WTC11 (cell line): ENCODE results near the gene CAST.

Experiments used
- ESRRA ChIP-seq: sonication (generic); formaldehyde crosslinking; IDR thresholded peaks from 2 replicates; pipeline ENCODE4 v1.8.1; 2022; ENCODE audit warnings: mild to moderate bottlenecking, missing genetic modification reagents, borderline replicate concordance
- ETV6 ChIP-seq: sonication (generic); formaldehyde crosslinking; IDR thresholded peaks from 2 replicates; pipeline ENCODE4 v1.8.1; 2022; ENCODE audit warnings: mild to moderate bottlenecking, missing genetic modification reagents
- NR2C2 ChIP-seq: sonication (generic); formaldehyde crosslinking; IDR thresholded peaks from 2 replicates; pipeline ENCODE4 v1.8.0; 2022; ENCODE audit warnings: mild to moderate bottlenecking, missing genetic modification reagents
- TEAD4 ChIP-seq: sonication (generic); formaldehyde crosslinking; IDR thresholded peaks from 2 replicates; pipeline ENCODE4 v1.8.0; 2022; ENCODE audit warnings: mild to moderate bottlenecking, missing genetic modification reagents
- TF ChIP-seq, protein P1 (sequence below): fragments of 200-600 bp; IDR thresholded peaks from 2 replicates; pipeline ENCODE4 v1.8.0; 2022; ENCODE audit warnings: antibody characterized with exemption
- TF ChIP-seq, protein P2 (sequence below): sonication (generic); formaldehyde crosslinking; IDR thresholded peaks from 2 replicates; pipeline ENCODE4 v1.8.1; 2023; ENCODE audit warnings: mild to moderate bottlenecking, missing genetic modification reagents, moderate library complexity
- TF ChIP-seq, protein P3 (sequence below): fragments of 250-450 bp; sonication (Bioruptor Pico); IDR thresholded peaks from 2 replicates; pipeline ENCODE4 v1.9.0; 2021; ENCODE audit warnings: mild to moderate bottlenecking
- TF ChIP-seq, protein P4 (sequence below): fragments of 250-450 bp; sonication (Bioruptor Pico); IDR thresholded peaks from 2 replicates; pipeline ENCODE4 v1.9.0; 2021; ENCODE audit warnings: mild to moderate bottlenecking
- TF ChIP-seq, protein P5 (sequence below): sonication (generic); formaldehyde crosslinking; conservative IDR thresholded peaks from 2 replicates; pipeline ENCODE4 v1.8.1; 2022; ENCODE audit warnings: mild to moderate bottlenecking, missing genetic modification reagents

DNA sequence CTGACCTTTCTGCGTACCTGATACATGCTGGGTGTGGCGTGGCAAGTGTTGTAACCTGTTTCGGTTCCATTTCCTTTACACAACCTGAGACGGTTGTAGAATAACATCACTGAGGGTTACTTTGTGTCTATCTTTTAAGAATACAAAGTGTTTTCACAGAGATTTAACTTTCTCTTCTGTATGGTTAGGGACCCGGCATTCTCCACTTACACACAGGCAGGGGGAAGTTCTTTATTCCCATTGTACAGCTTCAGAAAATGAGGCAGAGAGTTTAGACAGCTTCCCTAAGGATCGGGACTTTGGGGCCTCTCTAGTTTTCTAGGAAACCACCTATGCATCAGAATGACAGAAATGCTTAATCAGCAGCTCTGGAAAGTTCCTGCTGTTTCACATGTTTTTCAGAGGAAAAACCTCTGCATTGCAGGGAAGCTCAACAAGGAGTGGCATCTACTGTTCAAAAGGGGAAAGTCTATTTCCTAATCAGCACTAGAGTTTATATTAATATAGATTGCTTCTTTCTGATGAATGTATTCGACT, 41.3 kb downstream of the CAST start:
- TF ChIP-seq, protein P1, sequence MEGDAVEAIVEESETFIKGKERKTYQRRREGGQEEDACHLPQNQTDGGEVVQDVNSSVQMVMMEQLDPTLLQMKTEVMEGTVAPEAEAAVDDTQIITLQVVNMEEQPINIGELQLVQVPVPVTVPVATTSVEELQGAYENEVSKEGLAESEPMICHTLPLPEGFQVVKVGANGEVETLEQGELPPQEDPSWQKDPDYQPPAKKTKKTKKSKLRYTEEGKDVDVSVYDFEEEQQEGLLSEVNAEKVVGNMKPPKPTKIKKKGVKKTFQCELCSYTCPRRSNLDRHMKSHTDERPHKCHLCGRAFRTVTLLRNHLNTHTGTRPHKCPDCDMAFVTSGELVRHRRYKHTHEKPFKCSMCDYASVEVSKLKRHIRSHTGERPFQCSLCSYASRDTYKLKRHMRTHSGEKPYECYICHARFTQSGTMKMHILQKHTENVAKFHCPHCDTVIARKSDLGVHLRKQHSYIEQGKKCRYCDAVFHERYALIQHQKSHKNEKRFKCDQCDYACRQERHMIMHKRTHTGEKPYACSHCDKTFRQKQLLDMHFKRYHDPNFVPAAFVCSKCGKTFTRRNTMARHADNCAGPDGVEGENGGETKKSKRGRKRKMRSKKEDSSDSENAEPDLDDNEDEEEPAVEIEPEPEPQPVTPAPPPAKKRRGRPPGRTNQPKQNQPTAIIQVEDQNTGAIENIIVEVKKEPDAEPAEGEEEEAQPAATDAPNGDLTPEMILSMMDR, result no peak
- TF ChIP-seq, protein P2, sequence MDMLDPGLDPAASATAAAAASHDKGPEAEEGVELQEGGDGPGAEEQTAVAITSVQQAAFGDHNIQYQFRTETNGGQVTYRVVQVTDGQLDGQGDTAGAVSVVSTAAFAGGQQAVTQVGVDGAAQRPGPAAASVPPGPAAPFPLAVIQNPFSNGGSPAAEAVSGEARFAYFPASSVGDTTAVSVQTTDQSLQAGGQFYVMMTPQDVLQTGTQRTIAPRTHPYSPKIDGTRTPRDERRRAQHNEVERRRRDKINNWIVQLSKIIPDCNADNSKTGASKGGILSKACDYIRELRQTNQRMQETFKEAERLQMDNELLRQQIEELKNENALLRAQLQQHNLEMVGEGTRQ (CRISPR knock-in tag), result no peak
- TF ChIP-seq, protein P3, sequence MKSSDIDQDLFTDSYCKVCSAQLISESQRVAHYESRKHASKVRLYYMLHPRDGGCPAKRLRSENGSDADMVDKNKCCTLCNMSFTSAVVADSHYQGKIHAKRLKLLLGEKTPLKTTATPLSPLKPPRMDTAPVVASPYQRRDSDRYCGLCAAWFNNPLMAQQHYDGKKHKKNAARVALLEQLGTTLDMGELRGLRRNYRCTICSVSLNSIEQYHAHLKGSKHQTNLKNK (CRISPR knock-in tag), result no peak
- TF ChIP-seq ETV6 (no peak), NR2C2 (CRISPR knock-in tag) (no peak), TEAD4 (CRISPR knock-in tag) (no peak), ESRRA (no peak)
- TF ChIP-seq, protein P4, sequence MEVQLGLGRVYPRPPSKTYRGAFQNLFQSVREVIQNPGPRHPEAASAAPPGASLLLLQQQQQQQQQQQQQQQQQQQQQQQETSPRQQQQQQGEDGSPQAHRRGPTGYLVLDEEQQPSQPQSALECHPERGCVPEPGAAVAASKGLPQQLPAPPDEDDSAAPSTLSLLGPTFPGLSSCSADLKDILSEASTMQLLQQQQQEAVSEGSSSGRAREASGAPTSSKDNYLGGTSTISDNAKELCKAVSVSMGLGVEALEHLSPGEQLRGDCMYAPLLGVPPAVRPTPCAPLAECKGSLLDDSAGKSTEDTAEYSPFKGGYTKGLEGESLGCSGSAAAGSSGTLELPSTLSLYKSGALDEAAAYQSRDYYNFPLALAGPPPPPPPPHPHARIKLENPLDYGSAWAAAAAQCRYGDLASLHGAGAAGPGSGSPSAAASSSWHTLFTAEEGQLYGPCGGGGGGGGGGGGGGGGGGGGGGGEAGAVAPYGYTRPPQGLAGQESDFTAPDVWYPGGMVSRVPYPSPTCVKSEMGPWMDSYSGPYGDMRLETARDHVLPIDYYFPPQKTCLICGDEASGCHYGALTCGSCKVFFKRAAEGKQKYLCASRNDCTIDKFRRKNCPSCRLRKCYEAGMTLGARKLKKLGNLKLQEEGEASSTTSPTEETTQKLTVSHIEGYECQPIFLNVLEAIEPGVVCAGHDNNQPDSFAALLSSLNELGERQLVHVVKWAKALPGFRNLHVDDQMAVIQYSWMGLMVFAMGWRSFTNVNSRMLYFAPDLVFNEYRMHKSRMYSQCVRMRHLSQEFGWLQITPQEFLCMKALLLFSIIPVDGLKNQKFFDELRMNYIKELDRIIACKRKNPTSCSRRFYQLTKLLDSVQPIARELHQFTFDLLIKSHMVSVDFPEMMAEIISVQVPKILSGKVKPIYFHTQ (CRISPR knock-in tag), result no peak
- TF ChIP-seq, protein P5, sequence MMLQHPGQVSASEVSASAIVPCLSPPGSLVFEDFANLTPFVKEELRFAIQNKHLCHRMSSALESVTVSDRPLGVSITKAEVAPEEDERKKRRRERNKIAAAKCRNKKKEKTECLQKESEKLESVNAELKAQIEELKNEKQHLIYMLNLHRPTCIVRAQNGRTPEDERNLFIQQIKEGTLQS (CRISPR knock-in tag), result no peak
